ENCODE measurements around the gene AMIGO3. TPM values are rescaled to one million over a fixed set of nuclear protein-coding genes. Genes with fewer than 3 reads are reported as not detected.

The AMIGO3 gene
- total RNA-seq, 1 experiment from 2014 or later, result 0.32 TPM

GRCh38 chr3:49699281-49699979, 20.1 kb downstream of the AMIGO3 start:
- Histone ChIP-seq H3K9me3 (ENCODE audit: control insufficient read depth in 1 of 2, insufficient read depth in 1 of 2, low read depth in 1 of 2, low read length in 2 of 2) (no peaks in the 10 kb centered on the region), H3K27me3 (ENCODE audit: insufficient read depth, low read length) (no peaks in the 10 kb centered on the region), H3K4me3 (replicated peaks in 1 of 2; ENCODE audit: low read depth in 1 of 2, low read length in 2 of 2) (no peak overlapping the region), H2AFZ (ENCODE audit: low read depth, low read length, poor library complexity, severe bottlenecking) (no peak overlapping the region), H3K9ac (ENCODE audit: low read length) (no peak overlapping the region), H3K27ac (ENCODE audit: low read depth, low read length) (no peak overlapping the region), H3K36me3 (ENCODE audit: control insufficient read depth in 1 of 2, insufficient read depth in 2 of 2, low read length in 2 of 2) (peaks cover 0 to 7% of the 10 kb centered on the region in 2 experiments; a peak in 1 of 4 replicates), H3K9me2 (ENCODE audit: insufficient read depth) (no peaks in the 10 kb centered on the region), H4K20me1 (ENCODE audit: insufficient read depth) (no peaks in the 10 kb centered on the region), H3K4me1 (ENCODE audit: control insufficient read depth in 1 of 2, insufficient read depth in 2 of 2, low read length in 2 of 2) (no peaks in the 10 kb centered on the region), H3K79me2 (ENCODE audit: insufficient read depth, low read length) (peaks cover 2% of the 10 kb centered on the region; the same call in 1 of the 2 replicates), H3K4me2 (ENCODE audit: low read length) (no peak overlapping the region)
- intact Hi-C loops (cut with micrococcal nuclease), result no loop called here
- POLR2A ChIA-PET, result no interaction called here
- CTCF ChIA-PET, result interaction anchor here (2.8 kb wide), 1 partner anchor 160 kb away, joined by 25 read pairs; no protein-coding TSS in a partner anchor
- DNase-seq (ENCODE audit: low read depth, low spot score) (no peak), ATAC-seq (no peak)
- TF ChIP-seq EZH2phosphoT487 (IDR thresholded peaks at IDR 0.05; ENCODE audit: borderline replicate concordance), result no peak
- TF ChIP-seq POLR2AphosphoS5 (IDR thresholded peaks at IDR 0.05; ENCODE audit: low read depth, low read length), result no peak
- TF ChIP-seq ZNF274 (IDR thresholded peaks at IDR 0.05; ENCODE audit: low read depth, low read length), result no peak
- TF ChIP-seq, protein P1, sequence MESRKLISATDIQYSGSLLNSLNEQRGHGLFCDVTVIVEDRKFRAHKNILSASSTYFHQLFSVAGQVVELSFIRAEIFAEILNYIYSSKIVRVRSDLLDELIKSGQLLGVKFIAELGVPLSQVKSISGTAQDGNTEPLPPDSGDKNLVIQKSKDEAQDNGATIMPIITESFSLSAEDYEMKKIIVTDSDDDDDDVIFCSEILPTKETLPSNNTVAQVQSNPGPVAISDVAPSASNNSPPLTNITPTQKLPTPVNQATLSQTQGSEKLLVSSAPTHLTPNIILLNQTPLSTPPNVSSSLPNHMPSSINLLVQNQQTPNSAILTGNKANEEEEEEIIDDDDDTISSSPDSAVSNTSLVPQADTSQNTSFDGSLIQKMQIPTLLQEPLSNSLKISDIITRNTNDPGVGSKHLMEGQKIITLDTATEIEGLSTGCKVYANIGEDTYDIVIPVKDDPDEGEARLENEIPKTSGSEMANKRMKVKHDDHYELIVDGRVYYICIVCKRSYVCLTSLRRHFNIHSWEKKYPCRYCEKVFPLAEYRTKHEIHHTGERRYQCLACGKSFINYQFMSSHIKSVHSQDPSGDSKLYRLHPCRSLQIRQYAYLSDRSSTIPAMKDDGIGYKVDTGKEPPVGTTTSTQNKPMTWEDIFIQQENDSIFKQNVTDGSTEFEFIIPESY (IDR thresholded peaks at IDR 0.05; ENCODE audit: extremely low read depth, insufficient replicate concordance, low read length), result no peak
- TF ChIP-seq, protein P2, sequence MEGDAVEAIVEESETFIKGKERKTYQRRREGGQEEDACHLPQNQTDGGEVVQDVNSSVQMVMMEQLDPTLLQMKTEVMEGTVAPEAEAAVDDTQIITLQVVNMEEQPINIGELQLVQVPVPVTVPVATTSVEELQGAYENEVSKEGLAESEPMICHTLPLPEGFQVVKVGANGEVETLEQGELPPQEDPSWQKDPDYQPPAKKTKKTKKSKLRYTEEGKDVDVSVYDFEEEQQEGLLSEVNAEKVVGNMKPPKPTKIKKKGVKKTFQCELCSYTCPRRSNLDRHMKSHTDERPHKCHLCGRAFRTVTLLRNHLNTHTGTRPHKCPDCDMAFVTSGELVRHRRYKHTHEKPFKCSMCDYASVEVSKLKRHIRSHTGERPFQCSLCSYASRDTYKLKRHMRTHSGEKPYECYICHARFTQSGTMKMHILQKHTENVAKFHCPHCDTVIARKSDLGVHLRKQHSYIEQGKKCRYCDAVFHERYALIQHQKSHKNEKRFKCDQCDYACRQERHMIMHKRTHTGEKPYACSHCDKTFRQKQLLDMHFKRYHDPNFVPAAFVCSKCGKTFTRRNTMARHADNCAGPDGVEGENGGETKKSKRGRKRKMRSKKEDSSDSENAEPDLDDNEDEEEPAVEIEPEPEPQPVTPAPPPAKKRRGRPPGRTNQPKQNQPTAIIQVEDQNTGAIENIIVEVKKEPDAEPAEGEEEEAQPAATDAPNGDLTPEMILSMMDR (IDR thresholded peaks at IDR 0.05 in 2 of 3, conservative IDR thresholded peaks at IDR 0.05 in 1 of 3; ENCODE audit: borderline replicate concordance in 1 of 3, insufficient read depth in 1 of 3, low read depth in 2 of 3, low read length in 2 of 3), result no peak
- TF ChIP-seq FOSL1 (IDR thresholded peaks at IDR 0.05; ENCODE audit: low read depth), result no peak
- TF ChIP-seq, protein P3, sequence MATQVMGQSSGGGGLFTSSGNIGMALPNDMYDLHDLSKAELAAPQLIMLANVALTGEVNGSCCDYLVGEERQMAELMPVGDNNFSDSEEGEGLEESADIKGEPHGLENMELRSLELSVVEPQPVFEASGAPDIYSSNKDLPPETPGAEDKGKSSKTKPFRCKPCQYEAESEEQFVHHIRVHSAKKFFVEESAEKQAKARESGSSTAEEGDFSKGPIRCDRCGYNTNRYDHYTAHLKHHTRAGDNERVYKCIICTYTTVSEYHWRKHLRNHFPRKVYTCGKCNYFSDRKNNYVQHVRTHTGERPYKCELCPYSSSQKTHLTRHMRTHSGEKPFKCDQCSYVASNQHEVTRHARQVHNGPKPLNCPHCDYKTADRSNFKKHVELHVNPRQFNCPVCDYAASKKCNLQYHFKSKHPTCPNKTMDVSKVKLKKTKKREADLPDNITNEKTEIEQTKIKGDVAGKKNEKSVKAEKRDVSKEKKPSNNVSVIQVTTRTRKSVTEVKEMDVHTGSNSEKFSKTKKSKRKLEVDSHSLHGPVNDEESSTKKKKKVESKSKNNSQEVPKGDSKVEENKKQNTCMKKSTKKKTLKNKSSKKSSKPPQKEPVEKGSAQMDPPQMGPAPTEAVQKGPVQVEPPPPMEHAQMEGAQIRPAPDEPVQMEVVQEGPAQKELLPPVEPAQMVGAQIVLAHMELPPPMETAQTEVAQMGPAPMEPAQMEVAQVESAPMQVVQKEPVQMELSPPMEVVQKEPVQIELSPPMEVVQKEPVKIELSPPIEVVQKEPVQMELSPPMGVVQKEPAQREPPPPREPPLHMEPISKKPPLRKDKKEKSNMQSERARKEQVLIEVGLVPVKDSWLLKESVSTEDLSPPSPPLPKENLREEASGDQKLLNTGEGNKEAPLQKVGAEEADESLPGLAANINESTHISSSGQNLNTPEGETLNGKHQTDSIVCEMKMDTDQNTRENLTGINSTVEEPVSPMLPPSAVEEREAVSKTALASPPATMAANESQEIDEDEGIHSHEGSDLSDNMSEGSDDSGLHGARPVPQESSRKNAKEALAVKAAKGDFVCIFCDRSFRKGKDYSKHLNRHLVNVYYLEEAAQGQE (IDR thresholded peaks at IDR 0.05; ENCODE audit: low read depth), result no peak
- TF ChIP-seq YY1 (IDR thresholded peaks at IDR 0.05; ENCODE audit: extremely low read depth, insufficient replicate concordance, low read depth, low read length), result no peak
- TF ChIP-seq, protein P4, sequence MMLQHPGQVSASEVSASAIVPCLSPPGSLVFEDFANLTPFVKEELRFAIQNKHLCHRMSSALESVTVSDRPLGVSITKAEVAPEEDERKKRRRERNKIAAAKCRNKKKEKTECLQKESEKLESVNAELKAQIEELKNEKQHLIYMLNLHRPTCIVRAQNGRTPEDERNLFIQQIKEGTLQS (IDR thresholded peaks at IDR 0.05), result no peak
- no peak for TF ChIP-seq TCF7L2 (IDR thresholded peaks at IDR 0.05; ENCODE audit: borderline replicate concordance, extremely low read depth, insufficient read depth, insufficient read length)
- no peak for TF ChIP-seq SRF (IDR thresholded peaks at IDR 0.05; ENCODE audit: low read depth)
- RAD21 ChIA-PET (ENCODE audit: low non-redundant PET in 1 of 2, low total read pairs in 2 of 2, uncharacterized antibody in 2 of 2, unreplicated experiment in 2 of 2), result no interaction called here
- BruUV-seq (replicated peaks), result no TSS peak

Measured in HCT116 (cell line).